Measurements from ENCODE around the gene KLHDC4. TPM values are rescaled to one million over a fixed set of nuclear protein-coding genes. Genes with fewer than 3 reads are reported as not detected.
"Not testable (repeated sequence)": the region's sequence is repeated elsewhere in the genome, so short reads cannot be mapped to it uniquely, and the experiment has no call there.

KLHDC4 gene
- polyA plus RNA-seq (2013, experiment 1 of 2): 25.9 TPM
- 24.8 TPM for polyA plus RNA-seq (2013, experiment 2 of 2)

GRCh38 chr16:87765776-87766484 lies at the start of gene KLHDC4:
Gene KLHDC4, minus strand, starts transcription at chr16:87765986. Its CDS starts 96 bp downstream, at chr16:87765890.
- H3K27ac ChIP-seq (ENCODE audit: low read depth, low read length): peak within 1 kb of the TSS; percentile 47
- H3K23ac ChIP-seq (ENCODE audit: low read length): no peak within 1 kb of the TSS
- no peak within 1 kb of the TSS for H2BK120ac ChIP-seq (ENCODE audit: low read depth, low read length)
- peak within 1 kb of the TSS; percentile 81 for H3K4ac ChIP-seq (ENCODE audit: low read depth, low read length)
- H3K4me1 ChIP-seq (ENCODE audit: control insufficient read depth, low read depth, low read length): no peaks in the 10 kb centered on the region
- H4K5ac ChIP-seq (ENCODE audit: low read length): no peak within 1 kb of the TSS
- H3K9ac ChIP-seq (ENCODE audit: low read length): peak within 1 kb of the TSS; percentile 91
- peak within 1 kb of the TSS; percentile 83 for H3K4me3 ChIP-seq (ENCODE audit: low read length)
- no peak within 1 kb of the TSS for H2BK5ac ChIP-seq (ENCODE audit: low read length)
- WGBS (ENCODE audit: extremely low coverage, insufficient coverage, low lambda C conversion rate): no CpG with 5 or more reads among the region's 60 CpGs
- H3K18ac ChIP-seq (ENCODE audit: low read length): peak within 1 kb of the TSS; percentile 86
- H2BK15ac ChIP-seq (replicated peaks; ENCODE audit: low read depth): no peak within 1 kb of the TSS
- no peak within 1 kb of the TSS for H2AK5ac ChIP-seq (ENCODE audit: low read length)
- peak within 1 kb of the TSS; percentile 85 for H3K4me2 ChIP-seq (ENCODE audit: low read length)
- H3K56ac ChIP-seq (ENCODE audit: low read length): peak within 1 kb of the TSS; percentile 93
- H3K36me3 ChIP-seq (ENCODE audit: control insufficient read depth, insufficient read depth, low read length): peaks cover 2% of the 10 kb centered on the region
- H4K8ac ChIP-seq (ENCODE audit: low read depth, low read length): peak within 1 kb of the TSS; percentile 99
- peak; percentile 92 for DNase-seq
- peaks cover 35% of the 10 kb centered on the region for H3K79me2 ChIP-seq (ENCODE audit: control insufficient read depth, insufficient read depth, low read length)
- H3K27me3 ChIP-seq (ENCODE audit: insufficient read depth, low read length, poor library complexity): no peaks in the 10 kb centered on the region
- peaks cover 23% of the 10 kb centered on the region for H3K79me1 ChIP-seq (ENCODE audit: low read length)

GRCh38 chr16:87815567-87815966 lies 49.8 kb upstream of the KLHDC4 start:
- no peaks in the 10 kb centered on the region for H3K79me2 ChIP-seq (ENCODE audit: control insufficient read depth, insufficient read depth, low read length)
- H4K5ac ChIP-seq (ENCODE audit: low read length): no peak overlapping the region
- no peak overlapping the region for H3K56ac ChIP-seq (ENCODE audit: low read length)
- H2AK5ac ChIP-seq (ENCODE audit: low read length): no peak overlapping the region
- no peak overlapping the region for H3K4me2 ChIP-seq (ENCODE audit: low read length)
- H2BK120ac ChIP-seq (ENCODE audit: low read depth, low read length): no peak overlapping the region
- H3K27me3 ChIP-seq (ENCODE audit: insufficient read depth, low read length, poor library complexity): no peaks in the 10 kb centered on the region
- H3K27ac ChIP-seq (ENCODE audit: low read depth, low read length): no peak overlapping the region
- H3K4me3 ChIP-seq (ENCODE audit: low read length): no peak overlapping the region
- H3K23ac ChIP-seq (ENCODE audit: low read length): no peak overlapping the region
- no peaks in the 10 kb centered on the region for H3K79me1 ChIP-seq (ENCODE audit: low read length)
- no peak overlapping the region for H2BK5ac ChIP-seq (ENCODE audit: low read length)
- H3K4me1 ChIP-seq (ENCODE audit: control insufficient read depth, low read depth, low read length): peaks cover 2% of the 10 kb centered on the region
- H3K36me3 ChIP-seq (ENCODE audit: control insufficient read depth, insufficient read depth, low read length): no peaks in the 10 kb centered on the region
- no peak overlapping the region for H3K9ac ChIP-seq (ENCODE audit: low read length)
- H3K18ac ChIP-seq (ENCODE audit: low read length): no peak overlapping the region
- no peak overlapping the region for H3K4ac ChIP-seq (ENCODE audit: low read depth, low read length)
- WGBS (ENCODE audit: extremely low coverage, insufficient coverage, low lambda C conversion rate): no CpG with 5 or more reads among the region's 5 CpGs
- no peak for DNase-seq
- no peak overlapping the region for H4K8ac ChIP-seq (ENCODE audit: low read depth, low read length)
- no peak overlapping the region for H2BK15ac ChIP-seq (replicated peaks; ENCODE audit: low read depth)

- no peaks in the 10 kb centered on the region for H3K4me1 ChIP-seq (ENCODE audit: control insufficient read depth, low read depth, low read length)
- no peak overlapping the region for H3K9ac ChIP-seq (ENCODE audit: low read length)
- no peaks in the 10 kb centered on the region for H3K36me3 ChIP-seq (ENCODE audit: control insufficient read depth, insufficient read depth, low read length)
- no peak overlapping the region for H2BK5ac ChIP-seq (ENCODE audit: low read length)
- no peaks in the 10 kb centered on the region for H3K27me3 ChIP-seq (ENCODE audit: insufficient read depth, low read length, poor library complexity)
- no peak overlapping the region for H4K5ac ChIP-seq (ENCODE audit: low read length)
- H3K4me2 ChIP-seq (ENCODE audit: low read length): no peak overlapping the region
- no peak overlapping the region for H2AK5ac ChIP-seq (ENCODE audit: low read length)
- no peak overlapping the region for H3K4me3 ChIP-seq (ENCODE audit: low read length)
- no peak for DNase-seq
- no peaks in the 10 kb centered on the region for H3K79me2 ChIP-seq (ENCODE audit: control insufficient read depth, insufficient read depth, low read length)
- no peak overlapping the region for H3K56ac ChIP-seq (ENCODE audit: low read length)
- H2BK120ac ChIP-seq (ENCODE audit: low read depth, low read length): no peak overlapping the region
- H3K4ac ChIP-seq (ENCODE audit: low read depth, low read length): no peak overlapping the region
- no peak overlapping the region for H3K18ac ChIP-seq (ENCODE audit: low read length)
- H3K23ac ChIP-seq (ENCODE audit: low read length): no peak overlapping the region
- no peak overlapping the region for H2BK15ac ChIP-seq (replicated peaks; ENCODE audit: low read depth)
- H3K79me1 ChIP-seq (ENCODE audit: low read length): no peaks in the 10 kb centered on the region
- H3K27ac ChIP-seq (ENCODE audit: low read depth, low read length): no peak overlapping the region
- WGBS (ENCODE audit: extremely low coverage, insufficient coverage, low lambda C conversion rate): no CpG with 5 or more reads among the region's 10 CpGs
- H4K8ac ChIP-seq (ENCODE audit: low read depth, low read length): no peak overlapping the region
Observed at GRCh38 chr16:87812200-87812656, 46.4 kb upstream of the KLHDC4 start.

- not testable (repeated sequence) for H4K5ac ChIP-seq (ENCODE audit: low read length); H2BK5ac ChIP-seq (ENCODE audit: low read length); H4K8ac ChIP-seq (ENCODE audit: low read depth, low read length); H3K4me3 ChIP-seq (ENCODE audit: low read length); H3K4me2 ChIP-seq (ENCODE audit: low read length); H3K36me3 ChIP-seq (ENCODE audit: control insufficient read depth, insufficient read depth, low read length); H3K4ac ChIP-seq (ENCODE audit: low read depth, low read length); H3K56ac ChIP-seq (ENCODE audit: low read length); DNase-seq; H2BK120ac ChIP-seq (ENCODE audit: low read depth, low read length); H3K18ac ChIP-seq (ENCODE audit: low read length); H3K27ac ChIP-seq (ENCODE audit: low read depth, low read length); H3K23ac ChIP-seq (ENCODE audit: low read length); H2BK15ac ChIP-seq (replicated peaks; ENCODE audit: low read depth); H3K27me3 ChIP-seq (ENCODE audit: insufficient read depth, low read length, poor library complexity); H3K79me1 ChIP-seq (ENCODE audit: low read length); H3K4me1 ChIP-seq (ENCODE audit: control insufficient read depth, low read depth, low read length); H3K79me2 ChIP-seq (ENCODE audit: control insufficient read depth, insufficient read depth, low read length); H3K9ac ChIP-seq (ENCODE audit: low read length); H2AK5ac ChIP-seq (ENCODE audit: low read length)
- no CpG with 5 or more reads among the region's 1 CpG for WGBS (ENCODE audit: extremely low coverage, insufficient coverage, low lambda C conversion rate)
Observed at GRCh38 chr16:87811454-87811853, 45.7 kb upstream of the KLHDC4 start.

GRCh38 chr16:87809150-87809902 lies 43.5 kb upstream of the KLHDC4 start:
- Histone ChIP-seq H3K18ac (ENCODE audit: low read length) (no peak overlapping the region), H3K27me3 (ENCODE audit: insufficient read depth, low read length, poor library complexity) (no peaks in the 10 kb centered on the region), H3K79me2 (ENCODE audit: control insufficient read depth, insufficient read depth, low read length) (no peaks in the 10 kb centered on the region), H3K4me3 (ENCODE audit: low read length) (no peak overlapping the region), H4K5ac (ENCODE audit: low read length) (no peak overlapping the region), H3K79me1 (ENCODE audit: low read length) (no peaks in the 10 kb centered on the region), H3K23ac (ENCODE audit: low read length) (no peak overlapping the region), H3K9ac (ENCODE audit: low read length) (no peak overlapping the region), H3K56ac (ENCODE audit: low read length) (no peak overlapping the region), H3K36me3 (ENCODE audit: control insufficient read depth, insufficient read depth, low read length) (no peaks in the 10 kb centered on the region), H3K4me2 (ENCODE audit: low read length) (no peak overlapping the region), H2BK120ac (ENCODE audit: low read depth, low read length) (no peak overlapping the region), H3K4me1 (ENCODE audit: control insufficient read depth, low read depth, low read length) (no peaks in the 10 kb centered on the region), H2AK5ac (ENCODE audit: low read length) (no peak overlapping the region), H4K8ac (ENCODE audit: low read depth, low read length) (no peak overlapping the region), H2BK15ac (replicated peaks; ENCODE audit: low read depth) (no peak overlapping the region), H3K4ac (ENCODE audit: low read depth, low read length) (no peak overlapping the region), H3K27ac (ENCODE audit: low read depth, low read length) (no peak overlapping the region), H2BK5ac (ENCODE audit: low read length) (no peak overlapping the region)
- no peak for DNase-seq
- WGBS (ENCODE audit: extremely low coverage, insufficient coverage, low lambda C conversion rate): no CpG with 5 or more reads among the region's 15 CpGs
